Measurements from ENCODE around the gene PDCL2.

DNA sequence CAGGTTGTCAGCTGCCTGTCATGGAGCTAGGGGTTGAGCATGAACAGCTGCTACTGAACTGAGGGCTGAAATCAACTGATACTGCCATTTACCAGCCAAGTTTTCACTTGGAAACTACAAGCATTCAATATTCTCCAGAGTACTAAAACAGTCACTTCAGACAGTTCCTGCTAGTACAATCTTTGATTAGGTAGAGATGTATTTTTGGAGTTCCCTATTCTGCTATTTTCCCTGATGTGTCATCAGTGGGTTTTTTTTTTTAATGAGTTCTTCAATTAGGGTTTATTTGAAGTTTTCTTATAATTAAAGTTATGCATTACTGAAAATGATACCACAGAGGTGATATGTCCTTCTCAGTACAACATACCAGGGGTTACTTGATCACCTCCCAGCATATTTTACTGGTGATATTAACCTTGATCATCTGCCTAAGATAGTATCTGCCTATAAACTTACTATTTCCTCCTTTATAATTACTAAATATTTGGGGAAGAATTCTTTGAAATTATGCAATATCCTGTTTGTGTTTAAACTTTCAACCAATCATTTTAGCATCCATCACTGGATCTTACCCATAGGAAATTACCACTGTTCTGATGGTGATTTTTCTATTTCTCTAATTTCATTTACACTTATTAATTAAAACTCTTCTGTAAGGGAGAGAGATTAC is 13.6 kb downstream of the PDCL2 start:
- no peak for TF ChIP-seq EP300 (IDR thresholded peaks at IDR 0.05; ENCODE audit: borderline replicate concordance in 1 of 2, low read depth in 2 of 2, low read length in 2 of 2)
- TF ChIP-seq CTCF (IDR thresholded peaks at IDR 0.05; ENCODE audit: control extremely low read depth in 1 of 3, insufficient read depth in 1 of 3, low read depth in 1 of 3, low read length in 3 of 3) = no peak
- no peak for TF ChIP-seq POLR2A (IDR thresholded peaks at IDR 0.05; ENCODE audit: control extremely low read depth in 1 of 2, low read depth in 2 of 2, low read length in 2 of 2)
- TF ChIP-seq CEBPB (IDR thresholded peaks at IDR 0.05; ENCODE audit: low read depth, low read length) = no peak
- no peak for TF ChIP-seq JUND (IDR thresholded peaks at IDR 0.05; ENCODE audit: low read length)

All from H1 (cell line).